Measurements from ENCODE around the gene ATXN10. TPM values are rescaled to one million over a fixed set of nuclear protein-coding genes. Genes with fewer than 3 reads are reported as not detected.
A peak's percentile ranks its signal among the peaks of the same experiment; 100 is the strongest.

ATXN10 gene
- total and polyA plus RNA-seq, 2 experiments from 2014 or later = 99.0 to 163 TPM

DNA sequence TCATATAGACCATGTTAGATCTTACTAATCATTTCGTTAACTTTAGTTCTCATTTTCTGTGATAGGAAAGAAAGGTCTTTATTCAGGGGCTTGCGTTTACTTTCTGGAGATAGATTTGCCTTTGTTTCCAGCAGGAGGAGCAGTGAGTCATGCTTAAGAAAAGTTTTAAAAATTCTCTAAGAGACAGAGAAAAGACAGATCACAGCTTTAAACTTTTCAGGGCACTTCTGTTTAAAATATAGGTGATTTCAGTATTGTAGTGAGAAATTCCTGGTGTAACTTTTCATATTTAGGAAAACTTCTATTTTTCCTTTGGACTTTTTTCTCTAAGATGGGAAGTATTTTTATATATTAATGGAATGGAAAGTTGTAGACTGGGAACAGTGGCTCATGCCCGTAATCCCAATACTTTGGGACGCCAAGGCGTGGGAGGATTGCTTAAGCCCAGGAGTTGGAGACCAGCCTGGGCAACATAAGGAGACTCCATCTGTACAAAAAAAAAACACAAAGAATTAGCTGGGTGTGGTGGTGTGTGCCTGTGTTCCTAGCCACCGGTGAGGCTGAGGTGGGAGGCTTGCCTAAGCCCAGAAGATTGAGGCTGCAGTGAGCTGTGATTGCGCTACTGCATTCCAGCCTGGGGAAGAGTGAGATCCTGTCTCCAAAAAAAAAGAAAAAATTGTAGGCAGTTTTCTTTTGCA lies 60.3 kb downstream of the ATXN10 start:
- Mint-ChIP-seq H3K27ac (peak overlapping the region; percentile 32; the same call in 1 of the 2 replicates), H3K9me3 (no peaks in the 10 kb centered on the region), H3K27me3 (ENCODE audit: insufficient read depth, low read depth, poor library complexity) (peaks cover 1% of the 10 kb centered on the region), H3K4me1 (peaks cover 6% of the 10 kb centered on the region; the same call in 1 of the 3 replicates), H3K36me3 (ENCODE audit: low read depth) (peaks cover 6% of the 10 kb centered on the region; the same call in 1 of the 3 replicates), H3K4me3 (no peak overlapping the region)
- Histone ChIP-seq H3K4me2 (no peak overlapping the region), H4K20me1 (replicated peaks; ENCODE audit: insufficient read depth) (peaks cover 8% of the 10 kb centered on the region; the same call in 1 of the 2 replicates), H3K9me2 (ENCODE audit: insufficient read depth) (no peaks in the 10 kb centered on the region), H3K36me3 (ENCODE audit: insufficient read depth) (no peaks in the 10 kb centered on the region), H2AFZ (no peak overlapping the region), H3K4me1 (ENCODE audit: insufficient read depth) (no peaks in the 10 kb centered on the region), H3K79me2 (replicated peaks; ENCODE audit: insufficient read depth) (peaks cover 11% of the 10 kb centered on the region), H3F3A (replicated peaks; ENCODE audit: low read depth) (no peaks in the 10 kb centered on the region), H3K27me3 (ENCODE audit: insufficient read depth) (no peaks in the 10 kb centered on the region), H3K27ac (ENCODE audit: low read depth) (peak overlapping the region; percentile 1; the same call in 1 of the 2 replicates), H3K4me3 (no peak overlapping the region)
- DNase-seq (ENCODE audit: low spot score) = peak; percentile 49
- peak; percentile 25; the same call in 2 of the 3 replicates for ATAC-seq
- TF ChIP-seq JUNB (IDR thresholded peaks at IDR 0.05; ENCODE audit: unreplicated experiment) = no peak
- TF ChIP-seq, protein P1, sequence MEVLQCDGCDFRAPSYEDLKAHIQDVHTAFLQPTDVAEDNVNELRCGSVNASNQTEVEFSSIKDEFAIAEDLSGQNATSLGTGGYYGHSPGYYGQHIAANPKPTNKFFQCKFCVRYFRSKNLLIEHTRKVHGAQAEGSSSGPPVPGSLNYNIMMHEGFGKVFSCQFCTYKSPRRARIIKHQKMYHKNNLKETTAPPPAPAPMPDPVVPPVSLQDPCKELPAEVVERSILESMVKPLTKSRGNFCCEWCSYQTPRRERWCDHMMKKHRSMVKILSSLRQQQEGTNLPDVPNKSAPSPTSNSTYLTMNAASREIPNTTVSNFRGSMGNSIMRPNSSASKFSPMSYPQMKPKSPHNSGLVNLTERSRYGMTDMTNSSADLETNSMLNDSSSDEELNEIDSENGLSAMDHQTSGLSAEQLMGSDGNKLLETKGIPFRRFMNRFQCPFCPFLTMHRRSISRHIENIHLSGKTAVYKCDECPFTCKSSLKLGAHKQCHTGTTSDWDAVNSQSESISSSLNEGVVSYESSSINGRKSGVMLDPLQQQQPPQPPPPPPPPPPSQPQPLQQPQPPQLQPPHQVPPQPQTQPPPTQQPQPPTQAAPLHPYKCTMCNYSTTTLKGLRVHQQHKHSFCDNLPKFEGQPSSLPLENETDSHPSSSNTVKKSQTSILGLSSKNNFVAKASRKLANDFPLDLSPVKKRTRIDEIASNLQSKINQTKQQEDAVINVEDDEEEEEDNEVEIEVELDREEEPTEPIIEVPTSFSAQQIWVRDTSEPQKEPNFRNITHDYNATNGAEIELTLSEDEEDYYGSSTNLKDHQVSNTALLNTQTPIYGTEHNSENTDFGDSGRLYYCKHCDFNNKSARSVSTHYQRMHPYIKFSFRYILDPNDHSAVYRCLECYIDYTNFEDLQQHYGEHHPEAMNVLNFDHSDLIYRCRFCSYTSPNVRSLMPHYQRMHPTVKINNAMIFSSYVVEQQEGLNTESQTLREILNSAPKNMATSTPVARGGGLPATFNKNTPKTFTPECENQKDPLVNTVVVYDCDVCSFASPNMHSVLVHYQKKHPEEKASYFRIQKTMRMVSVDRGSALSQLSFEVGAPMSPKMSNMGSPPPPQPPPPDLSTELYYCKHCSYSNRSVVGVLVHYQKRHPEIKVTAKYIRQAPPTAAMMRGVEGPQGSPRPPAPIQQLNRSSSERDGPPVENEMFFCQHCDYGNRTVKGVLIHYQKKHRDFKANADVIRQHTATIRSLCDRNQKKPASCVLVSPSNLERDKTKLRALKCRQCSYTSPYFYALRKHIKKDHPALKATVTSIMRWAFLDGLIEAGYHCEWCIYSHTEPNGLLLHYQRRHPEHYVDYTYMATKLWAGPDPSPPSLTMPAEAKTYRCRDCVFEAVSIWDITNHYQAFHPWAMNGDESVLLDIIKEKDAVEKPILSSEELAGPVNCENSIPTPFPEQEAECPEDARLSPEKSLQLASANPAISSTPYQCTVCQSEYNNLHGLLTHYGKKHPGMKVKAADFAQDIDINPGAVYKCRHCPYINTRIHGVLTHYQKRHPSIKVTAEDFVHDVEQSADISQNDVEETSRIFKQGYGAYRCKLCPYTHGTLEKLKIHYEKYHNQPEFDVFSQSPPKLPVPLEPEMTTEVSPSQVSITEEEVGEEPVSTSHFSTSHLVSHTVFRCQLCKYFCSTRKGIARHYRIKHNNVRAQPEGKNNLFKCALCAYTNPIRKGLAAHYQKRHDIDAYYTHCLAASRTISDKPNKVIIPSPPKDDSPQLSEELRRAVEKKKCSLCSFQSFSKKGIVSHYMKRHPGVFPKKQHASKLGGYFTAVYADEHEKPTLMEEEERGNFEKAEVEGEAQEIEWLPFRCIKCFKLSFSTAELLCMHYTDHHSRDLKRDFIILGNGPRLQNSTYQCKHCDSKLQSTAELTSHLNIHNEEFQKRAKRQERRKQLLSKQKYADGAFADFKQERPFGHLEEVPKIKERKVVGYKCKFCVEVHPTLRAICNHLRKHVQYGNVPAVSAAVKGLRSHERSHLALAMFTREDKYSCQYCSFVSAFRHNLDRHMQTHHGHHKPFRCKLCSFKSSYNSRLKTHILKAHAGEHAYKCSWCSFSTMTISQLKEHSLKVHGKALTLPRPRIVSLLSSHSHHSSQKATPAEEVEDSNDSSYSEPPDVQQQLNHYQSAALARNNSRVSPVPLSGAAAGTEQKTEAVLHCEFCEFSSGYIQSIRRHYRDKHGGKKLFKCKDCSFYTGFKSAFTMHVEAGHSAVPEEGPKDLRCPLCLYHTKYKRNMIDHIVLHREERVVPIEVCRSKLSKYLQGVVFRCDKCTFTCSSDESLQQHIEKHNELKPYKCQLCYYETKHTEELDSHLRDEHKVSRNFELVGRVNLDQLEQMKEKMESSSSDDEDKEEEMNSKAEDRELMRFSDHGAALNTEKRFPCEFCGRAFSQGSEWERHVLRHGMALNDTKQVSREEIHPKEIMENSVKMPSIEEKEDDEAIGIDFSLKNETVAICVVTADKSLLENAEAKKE (CRISPR knock-in tag; IDR thresholded peaks at IDR 0.05) = no peak
- TF ChIP-seq, protein P2, sequence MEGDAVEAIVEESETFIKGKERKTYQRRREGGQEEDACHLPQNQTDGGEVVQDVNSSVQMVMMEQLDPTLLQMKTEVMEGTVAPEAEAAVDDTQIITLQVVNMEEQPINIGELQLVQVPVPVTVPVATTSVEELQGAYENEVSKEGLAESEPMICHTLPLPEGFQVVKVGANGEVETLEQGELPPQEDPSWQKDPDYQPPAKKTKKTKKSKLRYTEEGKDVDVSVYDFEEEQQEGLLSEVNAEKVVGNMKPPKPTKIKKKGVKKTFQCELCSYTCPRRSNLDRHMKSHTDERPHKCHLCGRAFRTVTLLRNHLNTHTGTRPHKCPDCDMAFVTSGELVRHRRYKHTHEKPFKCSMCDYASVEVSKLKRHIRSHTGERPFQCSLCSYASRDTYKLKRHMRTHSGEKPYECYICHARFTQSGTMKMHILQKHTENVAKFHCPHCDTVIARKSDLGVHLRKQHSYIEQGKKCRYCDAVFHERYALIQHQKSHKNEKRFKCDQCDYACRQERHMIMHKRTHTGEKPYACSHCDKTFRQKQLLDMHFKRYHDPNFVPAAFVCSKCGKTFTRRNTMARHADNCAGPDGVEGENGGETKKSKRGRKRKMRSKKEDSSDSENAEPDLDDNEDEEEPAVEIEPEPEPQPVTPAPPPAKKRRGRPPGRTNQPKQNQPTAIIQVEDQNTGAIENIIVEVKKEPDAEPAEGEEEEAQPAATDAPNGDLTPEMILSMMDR (conservative IDR thresholded peaks at IDR 0.05; ENCODE audit: low read depth in 2 of 2) = peak; percentile 42 to 75

Measured in GM23338 (cell line).